ENCODE results near the gene FCHO2. TPM values are rescaled to one million over a fixed set of nuclear protein-coding genes. Genes with fewer than 3 reads are reported as not detected.

FCHO2 gene
- total and polyA plus RNA-seq, 2 of the 8 experiments (the other 6 are each of a cell fraction or from before 2014, with no cell fraction given), result 4.3 to 15.7 TPM

DNA sequence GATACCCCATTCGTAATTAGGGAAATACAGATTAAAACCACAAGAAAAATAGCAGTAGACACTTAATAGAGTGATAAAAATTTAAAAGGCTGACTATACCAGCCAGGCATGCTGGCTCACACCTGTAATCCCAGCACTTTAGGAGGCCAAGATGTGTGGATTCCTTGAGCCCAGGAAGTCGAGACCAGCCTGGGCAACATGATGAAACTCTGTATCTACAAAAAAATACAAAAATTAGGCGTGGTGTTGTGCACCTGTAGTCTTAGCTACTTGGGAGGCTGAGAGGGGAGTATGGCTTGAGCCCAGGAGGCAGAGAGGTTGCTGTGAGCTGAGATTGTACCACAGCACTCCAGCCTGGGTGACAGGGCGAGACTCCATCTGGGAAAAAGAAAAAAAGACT lies 72.0 kb downstream of the FCHO2 start:
- H4K5ac ChIP-seq (ENCODE audit: insufficient read length, low read depth, low read length), result no peak overlapping the region
- H2BK5ac ChIP-seq (ENCODE audit: low read depth, low read length), result no peak overlapping the region
- WGBS, 2 experiments (ENCODE audit: extremely low coverage in 1 of 2, insufficient coverage in 1 of 2, insufficient read length in 1 of 2, insufficient replicate concordance in 2 of 2, low coverage in 1 of 2, low lambda C conversion rate in 2 of 2, missing lambda C conversion rate in 1 of 2), result 82% methylated on average over 4 of the region's 4 CpGs; no CpG with 5 or more reads in 1 of the 2 experiments
- no peak overlapping the region for H2BK120ac ChIP-seq (replicated peaks; ENCODE audit: low read depth, low read length)
- no peaks in the 10 kb centered on the region for H3K79me2 ChIP-seq (ENCODE audit: control insufficient read depth in 1 of 2, insufficient read depth in 2 of 2, low read length in 2 of 2)
- H3K4me3 ChIP-seq (ENCODE audit: extremely low read depth in 1 of 4, insufficient read depth in 2 of 4, low read depth in 3 of 4, low read length in 4 of 4), result no peak overlapping the region
- no peaks in the 10 kb centered on the region for H3K79me1 ChIP-seq (ENCODE audit: low read depth, low read length)
- H3K9ac ChIP-seq (replicated peaks in 1 of 4; ENCODE audit: extremely low read depth in 1 of 4, low read depth in 3 of 4, low read length in 3 of 4), result no peak overlapping the region
- ChIA-PET POLR2A (ENCODE audit: partially characterized antibody) (no interaction called here), CTCF (ENCODE audit: partially characterized antibody) (interaction anchor here (0.6 kb wide), 1 partner anchor 354 kb away, joined by 4 read pairs; no protein-coding TSS in a partner anchor)
- no peaks in the 10 kb centered on the region for H3K9me3 ChIP-seq (ENCODE audit: insufficient read depth in 2 of 2, low read depth in 1 of 2, low read length in 1 of 2)
- DNase-seq (ENCODE audit: low read depth in 1 of 2, low spot score in 2 of 2) (no peak), FAIRE-seq (no peak)
- H3K4me2 ChIP-seq (ENCODE audit: insufficient read depth in 1 of 2, low read depth in 2 of 2, low read length in 2 of 2), result no peak overlapping the region
- H2AK5ac ChIP-seq (ENCODE audit: low read depth, low read length), result 0 out of 2 replicates have a peak overlapping the region, but pooled peaks have one; percentile 40
- H3K23me2 ChIP-seq (ENCODE audit: low read depth, low read length), result no peaks in the 10 kb centered on the region
- H4K8ac ChIP-seq (ENCODE audit: extremely low read depth, insufficient read depth, low read length), result no peak overlapping the region
- no peaks in the 10 kb centered on the region for H3K36me3 ChIP-seq (ENCODE audit: control insufficient read depth in 2 of 4, insufficient read depth in 4 of 4, low read length in 3 of 4)
- no peak overlapping the region for H4K91ac ChIP-seq (replicated peaks; ENCODE audit: insufficient read length, low read length)
- H2BK15ac ChIP-seq (ENCODE audit: low read length), result no peak overlapping the region
- no peak overlapping the region for H3K23ac ChIP-seq (ENCODE audit: insufficient read length)
- no peaks in the 10 kb centered on the region for H3K27me3 ChIP-seq (replicated peaks in 1 of 4; ENCODE audit: control insufficient read depth in 3 of 4, extremely low read depth in 1 of 4, insufficient read depth in 3 of 4, low read length in 3 of 4)
- H3K4ac ChIP-seq (replicated peaks; ENCODE audit: insufficient read length, low read depth, low read length), result no peak overlapping the region
- H3K18ac ChIP-seq (ENCODE audit: extremely low read depth, low read length), result no peak overlapping the region
- TF ChIP-seq POU5F1 (IDR thresholded peaks at IDR 0.05; ENCODE audit: low read depth, low read length), result no peak
- TF ChIP-seq BACH1 (IDR thresholded peaks at IDR 0.05; ENCODE audit: low read length), result no peak
- TF ChIP-seq RBBP5 (IDR thresholded peaks at IDR 0.05; ENCODE audit: borderline replicate concordance, low read depth, low read length), result no peak
- no peak for TF ChIP-seq POLR2AphosphoS5 (IDR thresholded peaks at IDR 0.05; ENCODE audit: low read depth, low read length)
- no peak for TF ChIP-seq KDM1A (IDR thresholded peaks at IDR 0.05; ENCODE audit: borderline replicate concordance, low read length)
- TF ChIP-seq BRCA1 (IDR thresholded peaks at IDR 0.05; ENCODE audit: low read depth, low read length), result no peak
- TF ChIP-seq CHD1 (IDR thresholded peaks at IDR 0.05; ENCODE audit: low read depth, low read length), result no peak
- no peak for TF ChIP-seq TAF7 (optimal IDR thresholded peaks at IDR 0.05; ENCODE audit: borderline replicate concordance, low read depth, low read length)
- TF ChIP-seq HDAC2 (IDR thresholded peaks at IDR 0.05; ENCODE audit: borderline replicate concordance in 1 of 2, low read depth in 2 of 2, low read length in 2 of 2), result no peak
- TF ChIP-seq SIX5 (IDR thresholded peaks at IDR 0.05; ENCODE audit: low read depth, low read length), result no peak
- TF ChIP-seq TEAD4 (IDR thresholded peaks at IDR 0.05; ENCODE audit: low read depth, low read length), result no peak
- H3K4me1 ChIP-seq (replicated peaks in 1 of 4; ENCODE audit: control insufficient read depth in 3 of 4, insufficient read depth in 4 of 4, low read length in 3 of 4), result peaks cover 0 to 8% (median 7%) of the 10 kb centered on the region in 4 experiments; a peak in 4 of 7 replicates
- H4K20me1 ChIP-seq (replicated peaks in 1 of 2; ENCODE audit: control insufficient read depth in 1 of 2, insufficient read depth in 2 of 2, low read length in 2 of 2), result no peaks in the 10 kb centered on the region
- H3K14ac ChIP-seq (ENCODE audit: insufficient read length), result no peak overlapping the region
- H3K56ac ChIP-seq (replicated peaks; ENCODE audit: insufficient read length, low read depth, low read length), result no peak overlapping the region
- no peak overlapping the region for H3K27ac ChIP-seq (ENCODE audit: low read depth, low read length)
- no peak overlapping the region for H2BK12ac ChIP-seq (ENCODE audit: low read depth, low read length)
- no peak overlapping the region for H2BK20ac ChIP-seq (ENCODE audit: low read length)
- no peak overlapping the region for H2AFZ ChIP-seq (ENCODE audit: low read length)
